Mesenchymal stem cell (in vitro differentiated cells and primary cell): ENCODE data around the gene CEND1. TPM values are rescaled to one million over a fixed set of nuclear protein-coding genes. Genes with fewer than 3 reads are reported as not detected.
A peak's percentile ranks its signal among the peaks of the same experiment; 100 is the strongest.

ENCODE experiments used
- DNase-seq: peaks from one replicate; pipeline ENCODE4 v3.0.0-alpha.2; 2013
- H2AFZ ChIP-seq: one replicate; pipeline ENCODE4 v1.6.1; 2013; ENCODE audit warnings: low read depth, mild to moderate bottlenecking, control low read depth, inconsistent platforms, low read length, moderate library complexity
- H2AK5ac ChIP-seq: 2 replicates; pipeline ENCODE4 v1.6.1; 2013; ENCODE audit warnings: low read length, moderate library complexity, mild to moderate bottlenecking, inconsistent platforms; ENCODE audit not compliant: severe bottlenecking
- H2BK120ac ChIP-seq: one replicate; pipeline ENCODE4 v1.6.1; 2013; ENCODE audit warnings: low read depth, mild to moderate bottlenecking, inconsistent platforms, low read length, moderate library complexity
- H2BK12ac ChIP-seq, 2 experiments: one replicate each; pipeline ENCODE4 v1.6.1; 2013; ENCODE audit warnings: inconsistent platforms in 2 of 2, low read length in 2 of 2, mild to moderate bottlenecking in 2 of 2, moderate library complexity in 2 of 2, control low read depth in 1 of 2
- H2BK15ac ChIP-seq: one replicate; pipeline ENCODE4 v1.6.1; 2013; ENCODE audit warnings: mild to moderate bottlenecking, low read depth, inconsistent platforms; ENCODE audit not compliant: poor library complexity, severe bottlenecking
- H2BK5ac ChIP-seq: 2 replicates; pipeline ENCODE4 v1.6.1; 2013; ENCODE audit warnings: low read depth, mild to moderate bottlenecking, low read length, control low read depth, inconsistent platforms; ENCODE audit not compliant: poor library complexity, severe bottlenecking
- H3K14ac ChIP-seq, 2 experiments: one replicate each; pipeline ENCODE4 v1.6.1; 2013; ENCODE audit warnings: inconsistent platforms in 2 of 2, low read length in 2 of 2, control low read depth in 1 of 2, mild to moderate bottlenecking in 1 of 2, moderate library complexity in 1 of 2
- H3K18ac ChIP-seq, 2 experiments: one replicate each; pipeline ENCODE4 v1.6.1; 2013; ENCODE audit warnings: inconsistent platforms in 2 of 2, low read length in 2 of 2, control low read depth in 1 of 2, low read depth in 1 of 2, mild to moderate bottlenecking in 1 of 2
- H3K23ac ChIP-seq, 2 experiments: one replicate each; pipeline ENCODE4 v1.6.1; 2013; ENCODE audit warnings: inconsistent platforms in 2 of 2, low read length in 2 of 2, mild to moderate bottlenecking in 2 of 2, moderate library complexity in 2 of 2, control low read depth in 1 of 2
- H3K27ac ChIP-seq: 2 replicates; pipeline ENCODE4 v1.5.1; 2013; ENCODE audit warnings: mild to moderate bottlenecking, moderate library complexity, low read length, control low read depth, inconsistent platforms; ENCODE audit not compliant: poor library complexity, severe bottlenecking
- H3K27me3 ChIP-seq, 2 experiments: 2 replicates each; pipeline versions ENCODE4 v1.6.1 to v1.7.0; 2013; ENCODE audit warnings: low read length in 2 of 2, mild to moderate bottlenecking in 2 of 2, moderate library complexity in 2 of 2, control low read depth in 1 of 2, inconsistent platforms in 1 of 2; ENCODE audit not compliant: control insufficient read depth in 1 of 2, insufficient read depth in 1 of 2
- H3K36me3 ChIP-seq, 2 experiments: 2 replicates each; pipeline versions ENCODE4 v1.6.1 to v1.7.0; 2013; ENCODE audit warnings: low read length in 2 of 2, control low read depth in 1 of 2, inconsistent platforms in 1 of 2, low read depth in 1 of 2, mild to moderate bottlenecking in 1 of 2; ENCODE audit not compliant: insufficient read depth in 2 of 2, control insufficient read depth in 1 of 2
- H3K4ac ChIP-seq, 2 experiments: one replicate each; pipeline ENCODE4 v1.6.1; 2013; ENCODE audit warnings: inconsistent platforms in 2 of 2, low read length in 2 of 2, mild to moderate bottlenecking in 2 of 2, moderate library complexity in 2 of 2, control low read depth in 1 of 2, low read depth in 1 of 2
- H3K4me1 ChIP-seq: 2 replicates; pipeline ENCODE4 v1.6.1; 2013; ENCODE audit warnings: low read depth, low read length, control low read depth; ENCODE audit not compliant: control insufficient read depth, insufficient read depth
- H3K4me2 ChIP-seq: 2 replicates; pipeline ENCODE4 v1.6.1; 2013; ENCODE audit warnings: low read length, mild to moderate bottlenecking, inconsistent platforms; ENCODE audit not compliant: poor library complexity, severe bottlenecking
- H3K4me3 ChIP-seq, 2 experiments: 2 replicates each; pipeline versions ENCODE4 v1.5.1 to v1.7.0; 2013; ENCODE audit warnings: low read length in 2 of 2, mild to moderate bottlenecking in 2 of 2, control low read depth in 1 of 2, low read depth in 1 of 2; ENCODE audit not compliant: insufficient read depth in 1 of 2
- H3K79me1 ChIP-seq: replicated peaks from 2 replicates; pipeline ENCODE4 v1.6.1; 2013; ENCODE audit warnings: mild to moderate bottlenecking, control low read depth, low read length, inconsistent platforms; ENCODE audit not compliant: poor library complexity, severe bottlenecking
- H3K9ac ChIP-seq: 2 replicates; pipeline ENCODE4 v1.7.0; 2013; ENCODE audit warnings: mild to moderate bottlenecking, low read length, moderate library complexity
- H3K9me3 ChIP-seq: 2 replicates; pipeline ENCODE4 v1.7.0; 2013; ENCODE audit warnings: mild to moderate bottlenecking, low read length; ENCODE audit not compliant: control insufficient read depth
- H4K8ac ChIP-seq: one replicate; pipeline ENCODE4 v1.6.1; 2013; ENCODE audit warnings: inconsistent platforms, mild to moderate bottlenecking, low read length, moderate library complexity
- H4K91ac ChIP-seq: one replicate; pipeline ENCODE4 v1.6.1; 2013; ENCODE audit warnings: mild to moderate bottlenecking, low read length, inconsistent platforms
- WGBS: methylation state at CpG from one replicate; pipeline ENCODE4 v1.1.7; 2013; ENCODE audit warnings: mixed read lengths; 5-methylcytosine and 5-hydroxymethylcytosine counted together
- polyA plus RNA-seq, 2 experiments: library from polyadenylated mRNA; stranded (reverse); fragments of 200-250 nt; gene quantifications; one replicate each; pipeline ENCODE4 v1.2.3, GENCODE V29; 2013

CEND1 gene
- polyA plus RNA-seq (2013, experiment 1 of 2): 0.03 TPM
- polyA plus RNA-seq (2013, experiment 2 of 2): 0.11 TPM

DNA sequence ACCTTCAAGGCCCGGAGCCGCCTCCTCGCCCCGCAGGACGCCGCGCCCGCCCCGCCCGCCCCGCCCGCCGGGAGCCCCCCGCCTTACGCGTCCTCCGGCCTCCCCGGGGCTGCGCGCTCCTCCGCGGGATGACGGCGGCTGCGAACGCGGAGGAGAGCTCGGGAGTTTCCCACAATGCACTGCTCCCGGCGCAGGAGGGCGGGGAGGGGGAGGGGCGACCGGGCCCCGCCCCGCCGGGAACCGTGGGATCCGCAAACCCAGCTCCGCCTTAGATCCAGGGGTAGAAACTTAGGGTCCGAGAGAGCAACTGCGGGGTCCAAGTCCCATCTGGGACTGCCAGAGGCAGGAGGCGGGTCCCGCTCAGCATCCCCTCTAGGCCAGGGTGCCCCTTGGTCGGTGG is at the start of gene CEND1:
Gene CEND1 (minus strand): TSS at position 148 of the 400 bp plus-strand sequence. CDS start 1,514 bp downstream, outside the sequence.
- Histone ChIP-seq H2AFZ (no peak within 1 kb of the TSS), H3K4ac (peak within 1 kb of the TSS; percentile 30), H4K8ac (peak within 1 kb of the TSS; percentile 19), H3K4me2 (no peak within 1 kb of the TSS), H3K14ac (no peak within 1 kb of the TSS), H3K9me3 (no peaks in the 10 kb centered on the region), H2BK120ac (no peak within 1 kb of the TSS), H3K27ac (no peak within 1 kb of the TSS), H3K79me1 (peaks cover 3% of the 10 kb centered on the region), H3K23ac (no peak within 1 kb of the TSS), H2BK12ac (no peak within 1 kb of the TSS), H3K36me3 (peaks cover 19 to 43% of the 10 kb centered on the region in 2 experiments), H3K4me3 (peak within 1 kb of the TSS in 1 of 2 experiments; percentile 72), H3K4me1 (peaks cover 22% of the 10 kb centered on the region), H2BK5ac (no peak within 1 kb of the TSS), H3K27me3 (peaks cover 4 to 14% of the 10 kb centered on the region in 2 experiments), H2AK5ac (no peak within 1 kb of the TSS), H4K91ac (no peak within 1 kb of the TSS), H3K18ac (no peak within 1 kb of the TSS), H3K9ac (peak within 1 kb of the TSS; percentile 29), H2BK15ac (no peak within 1 kb of the TSS)
- DNase-seq: peak; percentile 24
- WGBS: 19% methylated on average over 32 of the region's 44 CpGs

DNA sequence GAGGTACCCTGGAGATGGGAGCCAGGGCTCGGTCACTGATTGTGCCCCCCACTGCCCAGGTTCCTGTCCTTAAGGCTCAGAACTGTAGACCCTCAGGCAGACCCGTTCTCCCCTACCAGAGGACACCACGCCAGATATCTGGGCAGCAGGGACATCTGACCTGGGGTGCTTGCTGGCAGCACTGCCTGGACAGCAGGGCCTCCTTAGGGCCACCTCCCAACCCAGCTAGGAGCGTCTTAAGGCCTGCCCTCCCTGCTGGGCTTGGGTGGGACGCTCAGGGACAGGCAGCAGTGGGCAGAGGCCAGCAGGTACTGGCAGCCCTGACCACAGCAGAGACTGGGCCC is 49.4 kb upstream of the CEND1 start:
- Histone ChIP-seq H2BK120ac (no peak overlapping the region), H3K4ac (no peak overlapping the region), H3K4me2 (no peak overlapping the region), H3K9me3 (no peaks in the 10 kb centered on the region), H3K18ac (no peak overlapping the region), H3K4me1 (peaks cover 69% of the 10 kb centered on the region), H3K27me3 (no peaks in the 10 kb centered on the region), H2AFZ (no peak overlapping the region), H4K8ac (no peak overlapping the region), H3K14ac (no peak overlapping the region), H2BK5ac (no peak overlapping the region), H3K36me3 (peaks cover 52 to 57% of the 10 kb centered on the region in 2 experiments), H3K23ac (peak overlapping the region in 1 of 2 experiments; percentile 74), H3K4me3 (no peak overlapping the region), H2BK12ac (no peak overlapping the region), H4K91ac (no peak overlapping the region), H3K9ac (peak overlapping the region; percentile 96), H3K79me1 (no peaks in the 10 kb centered on the region), H3K27ac (peak overlapping the region; percentile 9), H2AK5ac (no peak overlapping the region), H2BK15ac (no peak overlapping the region)
- no peak for DNase-seq
- 95% methylated on average over 5 of the region's 5 CpGs for WGBS

DNA sequence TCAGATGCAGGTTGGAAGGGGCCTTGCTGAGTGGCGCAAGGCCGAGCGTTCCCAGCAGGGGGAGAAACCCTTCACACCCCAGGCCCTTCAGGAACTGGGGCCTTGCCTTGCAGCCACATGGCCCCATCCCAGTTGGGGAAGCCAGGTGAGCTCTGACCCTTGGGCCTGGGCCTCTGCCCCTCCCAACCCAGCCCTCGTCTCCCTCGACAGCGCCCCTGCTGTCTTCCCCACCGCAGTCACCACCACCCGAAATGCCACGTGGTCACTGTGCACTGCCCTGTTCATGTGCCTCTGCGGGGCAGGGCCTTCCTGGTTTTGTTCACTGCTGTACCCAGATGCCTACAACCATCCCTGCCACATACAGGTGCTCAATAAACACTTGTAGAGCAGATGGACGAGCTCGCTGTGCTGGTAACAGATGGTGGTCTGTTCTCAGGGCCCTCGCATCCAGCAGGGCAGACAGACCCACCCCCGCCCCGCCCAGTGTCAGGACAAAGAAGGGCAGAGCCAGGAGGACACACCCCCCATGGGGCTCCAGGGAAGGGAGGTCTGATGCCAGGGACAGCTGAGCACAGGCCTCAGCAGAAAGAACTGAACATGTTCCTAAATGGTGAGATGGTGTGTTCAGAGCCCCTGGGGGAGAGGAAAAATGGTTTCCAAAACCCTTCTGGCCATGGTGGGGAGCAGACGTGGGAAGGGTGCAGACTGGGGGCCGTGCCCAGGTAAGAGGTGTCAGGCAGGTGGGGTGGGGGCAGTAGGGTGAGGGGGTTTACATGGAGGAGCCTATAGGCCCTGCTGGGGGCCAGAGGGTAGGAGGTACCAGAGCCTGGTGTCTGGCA is 48.8 kb upstream of the CEND1 start:
- Histone ChIP-seq H4K91ac (no peak overlapping the region), H3K14ac (no peak overlapping the region), H2BK5ac (no peak overlapping the region), H3K9ac (peak overlapping the region; percentile 96), H3K36me3 (peaks cover 52 to 57% of the 10 kb centered on the region in 2 experiments), H3K27me3 (no peaks in the 10 kb centered on the region), H2AFZ (no peak overlapping the region), H2BK120ac (no peak overlapping the region), H3K4me3 (no peak overlapping the region), H3K4me1 (peaks cover 68% of the 10 kb centered on the region), H4K8ac (no peak overlapping the region), H2BK15ac (no peak overlapping the region), H3K9me3 (no peaks in the 10 kb centered on the region), H2AK5ac (peak overlapping the region; percentile 11), H3K27ac (peak overlapping the region; percentile 16), H3K4ac (no peak overlapping the region), H3K4me2 (no peak overlapping the region), H3K79me1 (no peaks in the 10 kb centered on the region), H2BK12ac (peak overlapping the region in 1 of 2 experiments; percentile 3), H3K18ac (peak overlapping the region in 1 of 2 experiments; percentile 37), H3K23ac (peak overlapping the region in 1 of 2 experiments; percentile 74)
- WGBS: 63% methylated on average over 17 of the region's 17 CpGs
- peak; percentile 43 for DNase-seq

DNA sequence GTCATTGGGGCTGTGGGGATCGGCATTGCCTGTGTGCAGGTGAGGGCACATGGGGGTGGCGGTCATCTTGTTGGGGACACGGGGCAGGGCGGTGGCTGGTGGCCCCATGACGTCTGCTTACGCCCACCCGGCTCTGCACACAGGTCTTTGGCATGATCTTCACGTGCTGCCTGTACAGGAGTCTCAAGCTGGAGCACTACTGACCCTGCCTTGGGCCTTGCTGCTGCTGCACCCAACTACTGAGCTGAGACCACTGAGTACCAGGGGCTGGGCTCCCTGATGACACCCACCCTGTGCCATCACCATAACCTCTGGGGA is 48.1 kb upstream of the CEND1 start:
- H4K8ac ChIP-seq: no peak overlapping the region
- no peak overlapping the region for H2BK5ac ChIP-seq
- H3K9me3 ChIP-seq: no peaks in the 10 kb centered on the region
- WGBS: 83% methylated on average over 8 of the region's 8 CpGs
- H3K27me3 ChIP-seq: no peaks in the 10 kb centered on the region
- no peak overlapping the region for H3K9ac ChIP-seq
- no peak overlapping the region for H2BK12ac ChIP-seq
- no peak overlapping the region for H2AFZ ChIP-seq
- H4K91ac ChIP-seq: no peak overlapping the region
- no peak overlapping the region for H2BK120ac ChIP-seq
- no peak overlapping the region for H3K4me2 ChIP-seq
- H3K4ac ChIP-seq: no peak overlapping the region
- H3K23ac ChIP-seq: no peak overlapping the region
- no peaks in the 10 kb centered on the region for H3K79me1 ChIP-seq
- DNase-seq: no peak
- H3K4me3 ChIP-seq: no peak overlapping the region
- H3K36me3 ChIP-seq: peaks cover 52 to 57% of the 10 kb centered on the region in 2 experiments
- no peak overlapping the region for H2BK15ac ChIP-seq
- no peak overlapping the region for H3K14ac ChIP-seq
- no peak overlapping the region for H2AK5ac ChIP-seq
- no peak overlapping the region for H3K18ac ChIP-seq
- H3K4me1 ChIP-seq: peaks cover 65% of the 10 kb centered on the region
- H3K27ac ChIP-seq: no peak overlapping the region
